OCI-LY7 (cell line): ENCODE data around the gene TTC28. TPM values are rescaled to one million over a fixed set of nuclear protein-coding genes. Genes with fewer than 3 reads are reported as not detected.

Experiments used
- BruUV-seq: library from RNA; stranded (reverse); fragments of 400-500 nt; replicated peaks from 2 replicates; lab custom pipeline; 2021; lab: Mats Ljungman, UMichigan
- CTCF ChIA-PET: fragments of 300-600 bp; sonication (Branson Sonifier 250); formaldehyde crosslinking; loops from one replicate; lab custom pipeline; 2022; ENCODE audit warnings: antibody characterized with exemption; ENCODE audit not compliant: unreplicated experiment; lab: Charles Lee
- POLR2A ChIA-PET: fragments of 300-600 bp; sonication (Branson Sonifier 250); formaldehyde crosslinking; loops from one replicate; lab custom pipeline; 2022; ENCODE audit warnings: antibody characterized with exemption; lab: Charles Lee
- DNase-seq: peaks from one replicate; pipeline ENCODE4 v3.0.0-alpha.2; 2015; ENCODE audit warnings: low spot score
- H2AFZ ChIP-seq: fragments of 200-600 bp; sonication (generic), shearing (Covaris generic); 2 replicates; pipeline ENCODE4 v1.6.1; 2014; ENCODE audit warnings: mild to moderate bottlenecking, antibody characterized with exemption, low read length, moderate library complexity
- H3K27ac ChIP-seq: fragments of 200-600 bp; sonication (generic); 2 replicates; pipeline ENCODE4 v1.5.1; 2014; ENCODE audit warnings: mixed run types, low read depth, mild to moderate bottlenecking, moderate library complexity, low read length, inconsistent platforms; ENCODE audit not compliant: poor library complexity, severe bottlenecking
- H3K36me3 ChIP-seq: fragments of 200-600 bp; sonication (generic); 2 replicates; pipeline ENCODE4 v1.6.1; 2014; ENCODE audit warnings: mild to moderate bottlenecking, antibody characterized with exemption, low read length, moderate library complexity, mixed read lengths; ENCODE audit not compliant: insufficient read depth
- H3K4me1 ChIP-seq: fragments of 200-600 bp; sonication (generic); 2 replicates; pipeline ENCODE4 v1.5.1; 2014; ENCODE audit warnings: mild to moderate bottlenecking, low read length; ENCODE audit not compliant: insufficient read depth, poor library complexity, severe bottlenecking
- H3K4me2 ChIP-seq: fragments of 200-600 bp; sonication (generic); 2 replicates; pipeline ENCODE4 v1.6.1; 2014; ENCODE audit warnings: mild to moderate bottlenecking, low read length
- H3K4me3 ChIP-seq: fragments of 200-600 bp; sonication (generic); 2 replicates; pipeline ENCODE4 v1.5.1; 2014; ENCODE audit warnings: mild to moderate bottlenecking, low read depth, low read length; ENCODE audit not compliant: poor library complexity, severe bottlenecking
- H3K79me2 ChIP-seq: fragments of 200-600 bp; sonication (generic); 2 replicates; pipeline ENCODE4 v1.6.1; 2016; ENCODE audit warnings: low read depth, mild to moderate bottlenecking, low read length, moderate library complexity, mixed read lengths; ENCODE audit not compliant: insufficient read depth
- H3K9me2 ChIP-seq: fragments of 200-600 bp; sonication (generic); 2 replicates; pipeline ENCODE4 v1.6.1; 2016; ENCODE audit warnings: mild to moderate bottlenecking, low read length, mixed read lengths; ENCODE audit not compliant: insufficient read depth
- H3K9me3 ChIP-seq: fragments of 200-600 bp; sonication (generic); 2 replicates; pipeline ENCODE4 v1.6.1; 2014; ENCODE audit warnings: mild to moderate bottlenecking, mixed run types, low read length, mixed read lengths
- H4K20me1 ChIP-seq: fragments of 200-600 bp; sonication (generic); 2 replicates; pipeline ENCODE4 v1.6.1; 2014; ENCODE audit warnings: mild to moderate bottlenecking, antibody characterized with exemption, low read length, moderate library complexity, mixed read lengths; ENCODE audit not compliant: insufficient read depth
- CTCF ChIP-seq: fragments of 200-600 bp; sonication (generic); conservative IDR thresholded peaks from 2 replicates; pipeline ENCODE4 v1.5.1; 2014; ENCODE audit warnings: mild to moderate bottlenecking, antibody characterized with exemption, low read length, moderate library complexity, mixed read lengths
- EZH2phosphoT487 ChIP-seq: fragments of 200-600 bp; sonication (generic); IDR thresholded peaks from 2 replicates; pipeline ENCODE4 v1.6.1; 2018; ENCODE audit warnings: low read depth, borderline replicate concordance, mild to moderate bottlenecking, mixed run types, antibody characterized with exemption, low read length, moderate library complexity, mixed read lengths
- intact Hi-C: fragments of 100-400 bp; cut with micrococcal nuclease; formaldehyde crosslinking; loops from one replicate; pipeline ENCODE4 v1.10.0; 2022; ENCODE audit not compliant: unreplicated experiment
- total RNA-seq, 2 experiments: library from RNA; depleted of rRNA in 1 of 2; stranded (reverse); fragments of >200 nt in 1 of 2; shearing (Covaris generic) in 1 of 2; gene quantifications; 2 replicates each; pipeline ENCODE4 v1.2.3, GENCODE V29; 2014 to 2022

The TTC28 gene
- total RNA-seq, 2 experiments from 2014 or later, result under 0.01 to 0.55 TPM

DNA sequence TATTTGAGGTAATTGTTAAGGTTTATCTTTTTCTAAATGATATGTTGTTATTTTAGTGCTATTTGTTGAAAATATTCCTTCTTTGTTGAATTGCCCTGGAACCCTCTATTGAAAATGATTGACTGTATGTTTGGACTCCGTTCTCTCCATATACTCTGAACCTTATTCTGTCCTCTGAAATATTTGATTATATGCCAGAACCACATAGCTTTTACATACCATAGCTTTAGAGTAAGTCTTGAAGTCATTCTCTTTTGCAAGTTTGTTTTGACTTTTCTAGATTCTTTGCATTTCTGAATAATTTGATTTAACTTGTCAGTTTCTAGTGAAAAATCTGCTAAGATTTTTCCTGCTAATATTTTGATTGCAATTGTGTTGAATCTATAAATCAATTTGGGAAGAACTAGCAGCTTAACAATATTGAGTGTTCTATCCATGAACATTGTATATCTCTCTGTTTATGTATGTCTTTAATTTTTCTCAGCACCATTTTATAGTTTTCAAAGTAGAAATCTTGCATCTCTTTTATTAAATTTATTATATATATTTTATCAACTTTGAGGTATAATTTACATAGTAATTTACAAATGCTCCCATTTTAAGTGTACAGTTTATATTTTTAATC is 708.9 kb downstream of the TTC28 start:
- ChIA-PET POLR2A (no interaction called here), CTCF (no interaction called here)
- no peak overlapping the region for H3K4me2 ChIP-seq
- no peak overlapping the region for H3K27ac ChIP-seq
- peaks cover 5% of the 10 kb centered on the region for H3K4me1 ChIP-seq
- H3K36me3 ChIP-seq, result no peaks in the 10 kb centered on the region; the same call in 1 of the 2 replicates
- H3K9me2 ChIP-seq, result no peaks in the 10 kb centered on the region
- H3K79me2 ChIP-seq, result no peaks in the 10 kb centered on the region
- TF ChIP-seq EZH2phosphoT487 (no peak), CTCF (no peak)
- H4K20me1 ChIP-seq, result no peaks in the 10 kb centered on the region
- H3K9me3 ChIP-seq, result peaks cover 13% of the 10 kb centered on the region
- intact Hi-C loops, result no loop called here
- BruUV-seq, result no TSS peak
- no peak overlapping the region for H3K4me3 ChIP-seq
- no peak overlapping the region for H2AFZ ChIP-seq
- DNase-seq, result no peak

GRCh38 chr22:27966168-27967064 is 713.2 kb downstream of the TTC28 start:
- H3K27ac ChIP-seq, result no peak overlapping the region
- H3K9me2 ChIP-seq, result no peaks in the 10 kb centered on the region
- H3K9me3 ChIP-seq, result peaks cover 13% of the 10 kb centered on the region
- intact Hi-C loops, result no loop called here
- no peak overlapping the region for H3K4me3 ChIP-seq
- no peaks in the 10 kb centered on the region for H4K20me1 ChIP-seq
- no peak overlapping the region for H3K4me2 ChIP-seq
- peaks cover 5% of the 10 kb centered on the region for H3K4me1 ChIP-seq
- no peaks in the 10 kb centered on the region for H3K79me2 ChIP-seq
- ChIA-PET POLR2A (no interaction called here), CTCF (no interaction called here)
- H2AFZ ChIP-seq, result no peak overlapping the region
- no TSS peak for BruUV-seq
- H3K36me3 ChIP-seq, result no peaks in the 10 kb centered on the region; the same call in 1 of the 2 replicates
- DNase-seq, result no peak
- TF ChIP-seq CTCF, result no peak
- TF ChIP-seq EZH2phosphoT487, result no peak
